Stimulated activated naive CD8-positive, alpha-beta T cell treated with anti-CD3 and anti-CD28 coated beads, Interleukin-15, amount 100 ng/mL, for 72 hours (primary cell): ENCODE measurements around the gene NEK6.

Experiments used
- ATAC-seq: fragments of 150-1000 bp; cut with Tn5 transposase; 2 replicates; pipeline ENCODE4 v1.10.0; 2021; ENCODE audit warnings: mild to moderate bottlenecking, moderate library complexity
- DNase-seq, 2 donors: peaks; one replicate each; pipeline ENCODE4 v3.0.0; 2021 to 2022
- H3K27ac Mint-ChIP-seq, 2 donors: one replicate each; pipeline ENCODE4 v1.8.0; 2022; ENCODE audit warnings: mild to moderate bottlenecking in 2 of 2, mixed read lengths in 2 of 2, moderate library complexity in 2 of 2
- H3K27me3 Mint-ChIP-seq: one replicate; pipeline ENCODE4 v1.8.0; 2022; ENCODE audit warnings: mixed read lengths
- H3K4me1 Mint-ChIP-seq: one replicate; pipeline ENCODE4 v1.8.0; 2022; ENCODE audit warnings: mild to moderate bottlenecking, mixed read lengths
- H3K4me3 Mint-ChIP-seq, 2 donors: one replicate each; pipeline ENCODE4 v1.8.0; 2022; ENCODE audit warnings: mild to moderate bottlenecking in 2 of 2, mixed read lengths in 2 of 2, moderate library complexity in 1 of 2
- H3K9me3 Mint-ChIP-seq, 2 donors: one replicate each; pipeline ENCODE4 v1.8.0; 2022; ENCODE audit warnings: mixed read lengths in 2 of 2

Gene NEK6

GRCh38 chr9:124349267-124349666 lies 91.5 kb downstream of the NEK6 start:
- no peak overlapping the region for H3K4me3 Mint-ChIP-seq
- no peaks in the 10 kb centered on the region for H3K27me3 Mint-ChIP-seq
- DNase-seq, result no peak
- H3K4me1 Mint-ChIP-seq, result no peaks in the 10 kb centered on the region
- no peak for ATAC-seq
- H3K9me3 Mint-ChIP-seq, result no peaks in the 10 kb centered on the region
- H3K27ac Mint-ChIP-seq, result no peak overlapping the region

- no peaks in the 10 kb centered on the region for H3K9me3 Mint-ChIP-seq
- no peak for DNase-seq
Observed at GRCh38 chr9:124349675-124350493, 92.1 kb downstream of the NEK6 start.

GRCh38 chr9:124350494-124351263 lies 92.9 kb downstream of the NEK6 start:
- Mint-ChIP-seq H3K9me3 (no peaks in the 10 kb centered on the region), H3K4me1 (no peaks in the 10 kb centered on the region), H3K27ac (no peak overlapping the region), H3K4me3 (no peak overlapping the region), H3K27me3 (no peaks in the 10 kb centered on the region)
- ATAC-seq (no peak), DNase-seq (no peak)

More at GRCh38 chr9:124349675-124350493, 92.1 kb downstream of the NEK6 start:
- no peaks in the 10 kb centered on the region for H3K4me1 Mint-ChIP-seq
- peak overlapping the region in 1 of 2 donors; percentile 76 for H3K27ac Mint-ChIP-seq
- ATAC-seq, result no peak
- no peak overlapping the region for H3K4me3 Mint-ChIP-seq
- H3K27me3 Mint-ChIP-seq, result no peaks in the 10 kb centered on the region

GRCh38 chr9:124351672-124352468 lies 94.1 kb downstream of the NEK6 start:
- ATAC-seq (no peak), DNase-seq (no peak)
- Mint-ChIP-seq H3K9me3 (no peaks in the 10 kb centered on the region), H3K4me1 (peaks cover 1% of the 10 kb centered on the region), H3K27me3 (no peaks in the 10 kb centered on the region), H3K4me3 (no peak overlapping the region), H3K27ac (peak overlapping the region in 1 of 2 donors; percentile 84)

GRCh38 chr9:124352616-124353015 lies 94.9 kb downstream of the NEK6 start:
- ATAC-seq, result no peak
- no peak overlapping the region for H3K27ac Mint-ChIP-seq
- H3K27me3 Mint-ChIP-seq, result no peaks in the 10 kb centered on the region
- H3K4me3 Mint-ChIP-seq, result no peak overlapping the region
- DNase-seq, result no peak
- no peaks in the 10 kb centered on the region for H3K9me3 Mint-ChIP-seq
- peaks cover 9% of the 10 kb centered on the region for H3K4me1 Mint-ChIP-seq

GRCh38 chr9:124353166-124353768 lies 95.5 kb downstream of the NEK6 start:
- no peak for ATAC-seq
- no peak for DNase-seq
- no peak overlapping the region for H3K4me3 Mint-ChIP-seq
- H3K9me3 Mint-ChIP-seq, result no peaks in the 10 kb centered on the region
- H3K4me1 Mint-ChIP-seq, result peaks cover 15% of the 10 kb centered on the region
- peak overlapping the region in 1 of 2 donors; percentile 21 for H3K27ac Mint-ChIP-seq
- no peaks in the 10 kb centered on the region for H3K27me3 Mint-ChIP-seq

- peak overlapping the region in 1 of 2 donors; percentile 21 for H3K27ac Mint-ChIP-seq
- no peaks in the 10 kb centered on the region for H3K27me3 Mint-ChIP-seq
- H3K9me3 Mint-ChIP-seq, result no peaks in the 10 kb centered on the region
- H3K4me3 Mint-ChIP-seq, result no peak overlapping the region
- H3K4me1 Mint-ChIP-seq, result peaks cover 21% of the 10 kb centered on the region
- DNase-seq, result no peak
- no peak for ATAC-seq
Observed at GRCh38 chr9:124353811-124354274, 96.1 kb downstream of the NEK6 start.

GRCh38 chr9:124354346-124355038 lies 96.7 kb downstream of the NEK6 start:
- ATAC-seq (no peak), DNase-seq (no peak)
- Mint-ChIP-seq H3K9me3 (no peaks in the 10 kb centered on the region), H3K4me3 (no peak overlapping the region), H3K4me1 (peaks cover 25% of the 10 kb centered on the region), H3K27me3 (no peaks in the 10 kb centered on the region), H3K27ac (peak overlapping the region in 1 of 2 donors; percentile 35)

- Mint-ChIP-seq H3K4me3 (no peak overlapping the region), H3K27me3 (no peaks in the 10 kb centered on the region), H3K27ac (peak overlapping the region in 1 of 2 donors; percentile 35), H3K9me3 (no peaks in the 10 kb centered on the region), H3K4me1 (peaks cover 33% of the 10 kb centered on the region)
- ATAC-seq (no peak), DNase-seq (no peak)
Observed at GRCh38 chr9:124355039-124355940, 97.5 kb downstream of the NEK6 start.

GRCh38 chr9:124355941-124356744 lies 98.4 kb downstream of the NEK6 start:
- no peak for ATAC-seq
- H3K27me3 Mint-ChIP-seq, result no peaks in the 10 kb centered on the region
- H3K9me3 Mint-ChIP-seq, result no peaks in the 10 kb centered on the region
- peaks cover 42% of the 10 kb centered on the region for H3K4me1 Mint-ChIP-seq
- no peak overlapping the region for H3K4me3 Mint-ChIP-seq
- H3K27ac Mint-ChIP-seq, result peak overlapping the region in 1 of 2 donors; percentile 77
- DNase-seq, result no peak

GRCh38 chr9:124356745-124357390 lies 99.1 kb downstream of the NEK6 start:
- Mint-ChIP-seq H3K4me1 (peaks cover 43% of the 10 kb centered on the region), H3K4me3 (no peak overlapping the region)

GRCh38 chr9:124357721-124358361 lies 100.1 kb downstream of the NEK6 start:
- ATAC-seq (no peak), DNase-seq (no peak)
- H3K4me3 Mint-ChIP-seq, result no peak overlapping the region
- peak overlapping the region; percentile 46 to 54 for H3K27ac Mint-ChIP-seq
- no peaks in the 10 kb centered on the region for H3K9me3 Mint-ChIP-seq
- no peaks in the 10 kb centered on the region for H3K27me3 Mint-ChIP-seq
- H3K4me1 Mint-ChIP-seq, result peaks cover 43% of the 10 kb centered on the region

More at GRCh38 chr9:124356745-124357390, 99.1 kb downstream of the NEK6 start:
- no peak for ATAC-seq
- Mint-ChIP-seq H3K9me3 (no peaks in the 10 kb centered on the region), H3K27ac (peak overlapping the region in 1 of 2 donors; percentile 75), H3K27me3 (no peaks in the 10 kb centered on the region)
- no peak for DNase-seq
